A549 (cell line): ENCODE measurements around the gene GATAD2A. TPM values are rescaled to one million over a fixed set of nuclear protein-coding genes. Genes with fewer than 3 reads are reported as not detected.

ENCODE experiments used
- ATAC-seq, 2 experiments: fragments of 200-7000 bp in 1 of 2; fragments of >200 bp in 1 of 2; cut with Nextera tagmentation in 1 of 2; cut with Tn5 transposase in 1 of 2; 3 replicates each; pipeline versions ENCODE4 v1.8.0 to v1.9.1; 2018 to 2020; ENCODE audit warnings: mild to moderate bottlenecking in 1 of 2, moderate library complexity in 1 of 2
- CTCF ChIA-PET: fragments of 300-600 bp; sonication (Branson Sonifier 250); formaldehyde crosslinking; extraction: SDS; loops from one replicate; lab custom pipeline; 2021; ENCODE audit warnings: antibody characterized with exemption, inconsistent platforms; lab: Yijun Ruan, JAX
- POLR2A ChIA-PET: fragments of 350-600 bp; formaldehyde crosslinking; extraction: SDS; loops from one replicate; lab custom pipeline; 2021; ENCODE audit warnings: antibody characterized with exemption, inconsistent platforms; lab: Yijun Ruan, JAX
- DNase-seq, 2 experiments: peaks; one replicate each; pipeline versions ENCODE4 v3.0.0 to v3.0.0-alpha.2; 2011 to 2016; ENCODE audit warnings: low read depth in 1 of 2, low spot score in 1 of 2
- FAIRE-seq: peaks from 2 replicates; lab custom pipeline; 2011; peaks lifted over from hg19 to GRCh38; lab: Jason Lieb, UNC
- H3K27ac ChIP-seq, 2 experiments: fragments of >200 bp; sonication (Bioruptor Twin); formaldehyde crosslinking; 3 replicates each; pipeline ENCODE4 v1.5.1; 2016 to 2017
- H3K4me1 ChIP-seq: fragments of >200 bp; sonication (Bioruptor Twin); formaldehyde crosslinking; 3 replicates; pipeline ENCODE4 v1.6.1; 2016
- H3K4me2 ChIP-seq: fragments of >200 bp; sonication (Bioruptor Twin); formaldehyde crosslinking; 3 replicates; pipeline ENCODE4 v1.6.1; 2016
- H3K4me3 ChIP-seq: fragments of >200 bp; sonication (Bioruptor Twin); formaldehyde crosslinking; 3 replicates; pipeline ENCODE4 v1.5.1; 2016
- H3K9me3 ChIP-seq: fragments of >200 bp; sonication (Bioruptor Twin); formaldehyde crosslinking; 3 replicates; pipeline ENCODE4 v1.6.1; 2016
- BCL3 ChIP-seq: fragments of >200 bp; sonication (Bioruptor Twin); formaldehyde crosslinking; IDR thresholded peaks from 3 replicates; pipeline ENCODE4 v1.6.1; 2016
- BHLHE40 ChIP-seq: IDR thresholded peaks from 2 replicates; pipeline ENCODE4 v1.6.1; 2012; ENCODE audit warnings: low read depth, low read length, inconsistent platforms
- CTCF ChIP-seq: fragments of >200 bp; sonication (Bioruptor Twin); formaldehyde crosslinking; IDR thresholded peaks from 3 replicates; pipeline ENCODE4 v1.5.1; 2016
- E2F6 ChIP-seq: IDR thresholded peaks from 2 replicates; pipeline ENCODE4 v1.6.1; 2012; ENCODE audit warnings: low read depth, borderline replicate concordance
- EHF ChIP-seq: fragments of 250-450 bp; sonication (Bioruptor Pico); IDR thresholded peaks from 2 replicates; pipeline ENCODE4 v1.5.0; 2020; ENCODE audit warnings: mild to moderate bottlenecking
- FOSB ChIP-seq: fragments of 250-450 bp; sonication (Bioruptor Pico); IDR thresholded peaks from 2 replicates; pipeline ENCODE4 v1.5.0; 2020; ENCODE audit warnings: mild to moderate bottlenecking, moderate library complexity
- FOSL2 ChIP-seq, 2 experiments: fragments of 450-650 bp in 1 of 2; fragments of >200 bp in 1 of 2; sonication (Bioruptor Twin) in 1 of 2; formaldehyde crosslinking; IDR thresholded peaks; 2 replicates each; pipeline versions ENCODE4 v1.5.0 to v1.6.1; 2016 to 2020; ENCODE audit warnings: mild to moderate bottlenecking in 1 of 2, moderate library complexity in 1 of 2
- HOXA7 ChIP-seq: fragments of 250-450 bp; sonication (Bioruptor Pico); IDR thresholded peaks from 2 replicates; pipeline ENCODE4 v1.5.0; 2020; ENCODE audit warnings: mild to moderate bottlenecking, moderate library complexity
- HOXB5 ChIP-seq: fragments of 250-450 bp; sonication (Bioruptor Pico); IDR thresholded peaks from 2 replicates; pipeline ENCODE4 v1.5.0; 2020; ENCODE audit warnings: mild to moderate bottlenecking, moderate library complexity
- JUNB ChIP-seq: fragments of >200 bp; sonication (Bioruptor Twin); formaldehyde crosslinking; IDR thresholded peaks from 2 replicates; pipeline ENCODE4 v1.6.1; 2016
- KDM5A ChIP-seq: fragments of 200-600 bp; sonication (generic); IDR thresholded peaks from 2 replicates; pipeline ENCODE4 v1.6.1; 2016; ENCODE audit warnings: antibody characterized with exemption, mild to moderate bottlenecking
- NPAS2 ChIP-seq: fragments of 250-450 bp; sonication (Bioruptor Pico); IDR thresholded peaks from 2 replicates; pipeline ENCODE4 v1.8.0; 2022; ENCODE audit warnings: mild to moderate bottlenecking, moderate library complexity, borderline replicate concordance
- POLR2AphosphoS2 ChIP-seq: conservative IDR thresholded peaks from 2 replicates; pipeline ENCODE4 v1.6.1; 2012; ENCODE audit warnings: low read length, improper control_type of control experiment, inconsistent platforms
- RCOR1 ChIP-seq: fragments of 150-350 bp; IDR thresholded peaks from 2 replicates; pipeline ENCODE4 v1.6.1; 2014; ENCODE audit warnings: antibody characterized with exemption, low read length, low read depth
- TFCP2L1 ChIP-seq: fragments of 250-450 bp; sonication (Bioruptor Pico); IDR thresholded peaks from 2 replicates; pipeline ENCODE4 v1.5.0; 2021; ENCODE audit warnings: mild to moderate bottlenecking
- USF2 ChIP-seq: fragments of 450-650 bp; IDR thresholded peaks from 2 replicates; pipeline ENCODE4 v1.6.1; 2014; ENCODE audit warnings: antibody characterized with exemption
- ZNF302 ChIP-seq: fragments of 250-450 bp; sonication (Bioruptor Pico); IDR thresholded peaks from 2 replicates; pipeline ENCODE4 v1.9.0; 2021; ENCODE audit warnings: inconsistent platforms, mild to moderate bottlenecking, moderate library complexity
- ZSCAN20 ChIP-seq: fragments of 250-450 bp; sonication (Bioruptor Pico); IDR thresholded peaks from 2 replicates; pipeline ENCODE4 v1.8.0; 2022; ENCODE audit warnings: mild to moderate bottlenecking, moderate library complexity
- WGBS: methylation state at CpG from one replicate; pipeline ENCODE4 v1.1.6; 2017; ENCODE audit errors: missing lambda C conversion rate; 5-methylcytosine and 5-hydroxymethylcytosine counted together
- polyA plus RNA-seq, 4 experiments: library from polyadenylated mRNA; depleted of rRNA in 3 of 4; stranded (reverse); fragments of >200 nt; fragmentation: RNase III in 1 of 4; extraction: RNeasy Plus Mini Kit Qiagen cat#74134 plus additional on column Dnase treatment in 1 of 4; gene quantifications; 2 replicates in 3 of 4; 3 replicates in 1 of 4; pipeline ENCODE4 v1.2.3, GENCODE V29; 2011 to 2017

Gene GATAD2A
- polyA plus RNA-seq, 2 of the 4 experiments (the other 2 are of a cell fraction) = 25.2 to 28.9 TPM

- Histone ChIP-seq H3K4me2 (no peak overlapping the region), H3K4me3 (no peak overlapping the region), H3K4me1 (no peaks in the 10 kb centered on the region), H3K9me3 (no peaks in the 10 kb centered on the region), H3K27ac (no peak overlapping the region)
- ATAC-seq (no peak), DNase-seq (no peak), FAIRE-seq (no peak)
- TF ChIP-seq JUNB (no peak), BHLHE40 (no peak), KDM5A (no peak), HOXB5 (CRISPR knock-in tag) (no peak), POLR2AphosphoS2 (no peak), HOXA7 (CRISPR knock-in tag) (no peak), EHF (CRISPR knock-in tag) (no peak), BCL3 (no peak), RCOR1 (no peak), E2F6 (no peak), FOSB (CRISPR knock-in tag) (no peak), TFCP2L1 (CRISPR knock-in tag) (no peak), CTCF (no peak), ZNF302 (CRISPR knock-in tag) (no peak), NPAS2 (CRISPR knock-in tag) (no peak), FOSL2 (IDR thresholded peaks at IDR 0.05) (no peak), FOSL2 (CRISPR knock-in tag; IDR thresholded peaks at IDR 0.05) (no peak), USF2 (no peak)
- ChIA-PET POLR2A (interaction anchor here (0.6 kb wide), 1 partner anchor 35 kb away, joined by 3 read pairs; no protein-coding TSS in a partner anchor), CTCF (interaction anchor here (1.0 to 2.1 kb wide), 4 partner anchors 8 to 12 kb away, joined by 3 to 10 read pairs (median 4); no protein-coding TSS in a partner anchor)
- 100% methylated on average over 4 of the region's 19 CpGs for WGBS
These were observed 138.2 kb downstream of the GATAD2A start for GRCh38 chr19:19543640-19544039.

GRCh38 chr19:19544257-19544953 lies 138.9 kb downstream of the GATAD2A start:
- WGBS = 95% methylated on average over 28 of the region's 75 CpGs
- Histone ChIP-seq H3K4me3 (no peak overlapping the region), H3K9me3 (no peaks in the 10 kb centered on the region), H3K4me1 (no peaks in the 10 kb centered on the region), H3K27ac (no peak overlapping the region), H3K4me2 (no peak overlapping the region)
- FAIRE-seq = no peak
- ChIA-PET CTCF (interaction anchor here (1.3 to 2.1 kb wide), 2 partner anchors 10 to 99 kb away, joined by 6 to 10 read pairs; partner anchors contain the start of gene GMIP), POLR2A (no interaction called here)
- TF ChIP-seq ZSCAN20 (CRISPR knock-in tag) (no peak), RCOR1 (no peak), HOXA7 (CRISPR knock-in tag) (no peak)
- no peak for DNase-seq
- no peak for ATAC-seq
